Stimulated activated CD4-positive, alpha-beta T cell treated with anti-CD3 and anti-CD28 coated beads, Interleukin-15, amount 100 ng/mL, for 1 hour (primary cell): Measurements from ENCODE around the gene C6orf62.
"Not testable (repeated sequence)": the region's sequence is repeated elsewhere in the genome, so short reads cannot be mapped to it uniquely, and the experiment has no call there.

ENCODE experiments used
- DNase-seq, 2 donors: peaks; one replicate each; pipeline ENCODE4 v3.0.0-alpha.2; 2020; ENCODE audit warnings: low read depth in 1 of 2, low spot score in 1 of 2

Gene C6orf62

DNA sequence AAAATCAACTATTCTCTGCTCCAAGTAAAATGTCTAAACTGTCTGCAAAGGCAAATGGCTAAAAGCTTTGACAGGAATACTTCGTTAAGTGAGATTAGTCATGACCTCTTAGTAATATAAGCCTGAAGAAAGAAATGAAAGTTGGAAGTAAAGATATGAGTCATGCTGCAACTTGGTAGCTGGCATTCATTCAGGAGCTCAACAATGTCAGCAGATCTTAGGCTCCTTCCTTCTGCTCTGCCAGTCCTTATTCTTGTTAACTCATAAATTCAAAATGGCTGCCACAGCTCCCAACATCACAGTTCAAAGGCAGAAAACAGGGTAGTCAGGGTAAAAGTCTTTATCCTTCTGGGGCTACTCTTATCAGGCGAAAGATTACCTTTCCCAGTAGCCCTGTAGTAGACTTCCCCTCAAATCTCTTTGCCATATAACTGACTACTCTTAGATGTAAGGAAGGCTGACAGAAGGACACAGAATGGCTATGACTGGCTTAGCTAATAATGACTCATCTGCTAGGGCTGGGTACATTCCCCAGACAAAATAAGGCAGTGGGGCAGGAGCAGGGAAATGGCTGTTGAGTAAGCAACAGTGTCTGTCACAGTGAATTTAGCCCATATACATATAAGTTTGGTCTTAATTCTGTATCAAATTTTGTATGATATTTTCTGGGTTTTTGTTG lies 24.4 kb upstream of the C6orf62 start:
- no peak for DNase-seq

DNA sequence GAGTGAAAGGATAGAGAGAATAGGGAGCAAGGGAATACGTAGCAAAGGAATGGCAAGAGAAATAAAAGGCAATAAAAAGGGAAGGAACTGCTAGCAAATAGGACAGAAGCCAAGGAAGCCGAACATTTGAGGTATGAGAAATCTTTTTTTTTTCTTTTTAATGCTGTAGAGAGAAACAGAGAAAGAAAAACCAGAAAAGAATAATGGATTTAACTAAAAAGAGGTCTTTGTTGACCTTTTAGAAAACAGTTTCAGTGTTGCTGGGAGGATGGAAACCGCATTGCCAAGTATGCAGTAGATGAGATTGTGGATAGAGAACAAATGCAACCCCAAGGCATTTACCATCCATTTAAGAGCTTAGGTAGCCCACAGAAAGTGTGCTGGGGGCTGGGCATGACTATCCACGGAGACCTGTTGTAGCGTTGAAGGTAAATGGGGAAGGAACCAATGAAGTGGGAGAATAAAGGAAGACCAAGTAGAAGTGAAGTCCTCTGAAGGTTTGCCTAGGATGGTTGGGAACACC lies 23.3 kb upstream of the C6orf62 start:
- DNase-seq: no peak

DNA sequence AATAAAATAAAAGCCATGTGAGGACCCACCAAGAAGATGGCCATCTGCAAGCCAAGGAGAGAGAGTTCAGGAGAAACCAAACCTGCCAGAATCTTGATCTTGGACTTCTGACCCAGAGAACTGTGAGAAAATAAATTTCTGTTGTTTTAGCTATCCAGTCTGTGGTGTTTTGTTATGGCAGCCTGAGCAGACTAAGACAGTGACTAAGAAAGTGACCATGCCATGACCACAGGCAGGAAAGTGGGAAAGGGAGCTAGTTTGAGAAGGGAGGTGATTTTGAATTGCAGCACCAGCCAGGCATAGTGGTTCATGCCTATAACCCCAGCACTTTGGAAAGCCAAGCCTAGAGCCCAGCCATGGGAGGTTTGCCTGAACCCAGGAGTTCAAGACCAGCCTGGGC lies 21.9 kb upstream of the C6orf62 start:
- DNase-seq: no peak

DNA sequence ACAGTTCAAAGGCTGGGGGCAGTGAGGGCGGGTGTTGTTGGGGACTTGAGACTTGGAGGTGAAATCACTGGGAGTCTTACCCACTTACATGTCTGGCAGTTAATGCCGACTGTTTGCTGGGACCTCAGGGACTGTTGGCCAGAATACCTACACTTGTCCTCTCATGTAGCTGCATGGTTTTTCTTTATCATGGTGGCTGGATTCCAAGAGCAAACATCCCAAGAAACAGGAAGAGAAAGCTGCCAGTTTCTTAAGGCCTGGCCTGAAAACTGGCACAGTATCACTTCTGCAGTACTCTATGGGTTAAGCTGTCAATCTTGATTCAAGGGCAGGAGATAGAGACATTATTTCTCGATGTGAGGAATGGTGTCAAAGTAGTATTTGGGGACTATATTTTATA lies 19.8 kb upstream of the C6orf62 start:
- DNase-seq: no peak

DNA sequence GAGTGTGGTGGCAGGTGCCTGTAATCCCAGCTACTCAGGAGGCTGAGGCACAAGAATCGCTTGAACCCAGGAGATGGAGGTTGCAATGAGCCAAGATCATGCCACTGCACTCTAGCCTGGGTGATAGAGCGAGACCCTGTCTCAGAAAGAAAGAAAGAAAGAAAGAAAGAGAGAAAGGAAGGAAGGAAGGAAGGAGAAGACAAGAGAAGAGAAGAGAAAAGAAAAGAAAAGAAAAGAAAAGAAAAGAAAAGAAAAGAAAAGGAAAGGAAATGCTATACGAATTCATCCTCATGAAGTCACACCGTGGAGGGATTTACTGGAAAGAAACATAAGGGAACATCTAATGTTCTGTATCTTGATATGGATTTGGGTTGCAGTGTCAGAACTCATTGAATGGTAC lies 15.8 kb upstream of the C6orf62 start:
- not testable (repeated sequence) for DNase-seq

DNA sequence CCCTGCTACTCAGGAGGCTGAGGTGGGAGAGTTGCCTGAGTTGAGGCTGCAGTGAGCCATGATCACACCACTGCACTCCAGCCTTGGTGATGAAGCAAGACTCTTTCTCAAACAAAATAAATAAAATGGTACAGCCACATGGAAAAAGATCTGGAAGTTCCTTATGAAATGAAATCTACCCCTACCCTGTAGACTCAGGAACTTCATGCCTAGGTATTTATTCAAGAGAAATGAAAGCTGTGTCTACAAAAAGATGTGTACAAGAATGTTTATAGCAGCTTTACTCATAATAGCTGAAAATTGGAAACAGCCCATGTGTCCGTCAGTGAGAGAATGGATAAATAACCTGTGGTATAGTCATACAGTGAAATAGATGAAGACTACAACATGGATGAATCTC lies 15.2 kb upstream of the C6orf62 start:
- DNase-seq: no peak

DNA sequence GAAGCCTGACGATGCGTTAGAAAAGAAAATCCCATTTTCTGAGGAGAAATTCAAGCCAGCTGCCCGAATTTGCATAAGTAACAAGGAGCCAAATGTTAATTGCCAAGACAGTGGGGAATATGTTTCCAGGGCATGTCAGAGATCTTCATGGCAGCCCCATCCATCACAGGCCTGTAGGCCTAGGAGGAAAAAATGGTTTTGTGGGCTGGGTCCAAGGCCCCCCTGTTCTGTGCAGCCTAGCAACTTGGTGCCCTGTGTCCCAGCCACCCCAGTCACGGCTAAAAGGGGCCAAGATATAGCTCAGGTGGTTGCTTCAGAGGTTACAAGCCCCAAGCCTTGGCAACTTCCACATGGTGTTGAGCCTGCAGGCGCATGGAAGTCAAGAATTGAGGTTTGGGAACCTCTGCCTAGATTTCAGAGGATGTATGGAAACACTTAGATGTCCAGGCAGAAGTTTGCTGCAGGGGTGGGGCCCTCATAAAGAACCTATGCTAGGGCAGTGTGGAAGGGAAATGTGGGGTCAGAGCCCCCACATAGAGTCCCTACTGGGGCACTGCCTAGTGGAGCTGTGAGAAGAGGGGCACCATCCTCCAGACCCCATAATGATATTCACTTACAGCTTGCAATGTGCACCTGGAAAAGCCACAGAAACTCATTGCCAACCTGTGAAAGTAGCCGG lies 12.6 kb upstream of the C6orf62 start:
- not testable (repeated sequence) for DNase-seq

DNA sequence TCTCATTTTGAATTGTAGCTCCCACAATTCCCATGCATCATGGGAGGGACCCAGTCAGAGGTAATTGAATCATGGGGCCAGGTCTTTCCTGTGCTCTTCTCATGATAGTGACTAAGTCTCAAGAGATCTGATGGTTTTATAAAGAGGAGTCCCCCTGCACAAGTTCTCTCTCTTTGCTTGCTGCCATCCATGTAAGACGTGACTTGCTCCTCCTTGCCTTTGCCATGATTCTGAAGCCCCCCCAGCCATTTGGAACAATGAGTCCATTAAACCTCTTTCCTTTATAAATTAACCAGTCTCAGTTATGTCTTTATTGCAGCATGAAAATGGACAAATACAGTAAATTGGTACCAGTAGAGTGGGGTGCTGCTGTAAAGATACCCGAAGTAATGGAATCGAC lies 11.7 kb upstream of the C6orf62 start:
- DNase-seq: not testable (repeated sequence)

DNA sequence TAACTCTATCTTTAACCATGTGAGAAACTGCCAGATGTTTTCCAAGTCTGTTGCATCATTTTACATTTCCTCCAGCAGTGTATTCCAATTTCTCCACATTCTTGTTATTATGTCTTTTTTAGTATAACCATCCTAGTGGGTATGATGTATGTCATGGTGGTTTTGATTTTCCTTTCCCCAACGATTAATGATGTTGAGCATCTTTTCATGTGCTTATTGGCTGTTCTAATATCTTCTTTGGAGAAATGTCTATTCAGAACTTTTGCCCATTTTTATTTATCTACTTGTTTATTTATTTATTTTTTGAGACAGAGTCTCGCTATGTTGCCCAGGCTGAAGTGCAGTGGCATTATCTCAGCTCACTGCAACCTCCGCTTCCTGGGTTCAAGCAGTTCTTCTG lies 4.3 kb upstream of the C6orf62 start:
- DNase-seq: no peak

DNA sequence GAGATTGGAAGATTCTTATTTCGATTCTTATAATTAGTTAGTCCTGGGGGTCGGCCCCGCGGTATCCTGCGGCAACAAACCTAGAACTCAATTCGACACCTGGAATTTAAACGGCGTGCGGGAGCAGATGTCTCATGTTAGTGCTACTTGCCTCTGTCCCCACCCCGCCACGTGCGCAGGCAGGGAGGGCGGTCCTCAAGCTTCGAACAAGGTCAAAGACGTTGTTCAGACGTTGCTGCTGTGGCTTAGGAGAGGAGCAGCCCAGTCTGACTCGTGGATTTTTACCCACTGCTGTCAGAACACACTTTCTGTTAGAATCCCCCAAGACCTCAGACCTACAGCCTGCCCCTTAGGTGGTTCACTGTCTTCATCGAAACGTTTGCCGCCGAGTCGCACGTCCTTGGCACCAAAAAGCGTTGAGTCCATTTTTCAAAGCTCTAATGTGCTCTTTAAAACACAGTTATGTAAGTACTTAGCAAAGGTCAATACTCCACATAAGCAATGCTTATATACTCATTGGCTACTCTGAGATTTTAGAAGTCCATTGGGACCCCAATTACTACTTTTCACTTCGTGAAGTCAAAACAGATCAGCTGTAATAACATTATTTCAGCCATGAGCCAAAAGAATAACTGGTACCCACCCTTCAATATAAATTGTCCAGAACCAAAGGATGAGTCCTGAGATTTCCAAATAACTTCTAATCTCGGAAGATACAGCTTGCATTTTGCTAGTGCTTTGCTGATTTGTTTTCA lies 2.7 kb upstream of the C6orf62 start:
- no peak for DNase-seq

DNA sequence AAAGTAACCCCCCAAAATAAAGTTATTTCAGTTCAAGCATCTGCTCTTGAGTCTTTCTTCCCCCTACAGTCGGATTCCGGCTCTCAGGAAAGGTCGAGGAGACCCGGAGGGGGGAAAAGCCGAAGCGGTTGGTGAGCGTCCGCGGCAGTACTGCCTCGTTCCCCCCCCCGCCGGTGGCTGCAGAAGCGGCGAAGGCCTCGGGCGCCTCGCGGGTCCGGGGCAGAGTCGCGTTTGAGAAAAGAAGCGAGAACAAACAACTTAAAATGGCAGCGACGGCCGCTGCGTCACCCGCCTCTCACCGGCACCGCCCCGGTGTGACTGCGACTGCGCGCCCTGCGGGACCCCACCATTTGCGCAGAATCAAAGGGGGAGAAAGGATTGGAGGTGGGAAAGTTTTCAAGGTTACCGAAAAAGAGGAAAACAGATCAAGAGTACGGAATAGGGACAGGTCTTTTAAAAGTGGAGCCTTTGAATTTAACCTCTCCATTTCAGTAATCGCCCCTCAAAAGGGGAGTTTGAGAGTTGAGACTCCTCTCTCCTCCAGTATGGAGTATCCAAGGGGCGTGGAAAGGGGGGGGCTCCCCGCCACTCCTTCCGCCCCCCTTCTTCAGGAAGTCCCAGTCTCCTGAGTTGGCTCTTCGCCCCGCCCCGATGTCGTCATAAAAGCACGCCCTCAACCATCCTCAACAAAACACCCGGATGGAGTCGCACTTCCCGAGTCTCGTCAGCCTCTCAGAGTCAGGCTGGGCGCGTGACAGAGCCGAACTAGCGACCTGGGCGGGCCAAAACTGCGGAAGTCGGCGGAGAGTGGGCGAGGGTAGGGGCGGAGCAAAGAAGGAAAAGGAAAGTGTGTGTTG lies 1.9 kb upstream of the C6orf62 start:
- DNase-seq: peak; percentile 98 to 99

DNA sequence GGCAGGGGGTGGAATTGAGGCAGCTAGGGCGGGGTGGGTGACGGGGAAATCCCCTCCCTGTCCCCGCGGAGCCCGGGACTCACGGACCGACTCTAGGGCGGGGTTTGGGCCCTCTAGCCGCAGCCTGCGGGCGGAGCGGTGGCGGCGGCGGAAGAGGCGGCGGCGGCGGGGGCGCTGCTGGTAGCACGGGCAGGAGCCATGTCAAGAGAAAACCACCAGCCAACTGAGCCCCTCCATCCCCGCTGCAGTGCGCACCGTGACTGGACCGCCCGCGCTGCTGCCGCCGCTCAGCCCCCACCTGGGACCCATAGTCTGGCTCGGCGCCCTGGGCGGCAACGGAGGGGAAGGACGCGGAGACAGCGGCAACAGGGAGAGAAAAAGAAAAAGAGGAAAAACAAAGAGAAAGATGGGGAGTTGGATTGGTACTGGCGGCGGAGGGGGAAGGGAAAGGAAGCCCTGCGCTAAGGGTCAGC lies 1.2 kb upstream of the C6orf62 start:
- DNase-seq: peak; percentile 68 to 74

DNA sequence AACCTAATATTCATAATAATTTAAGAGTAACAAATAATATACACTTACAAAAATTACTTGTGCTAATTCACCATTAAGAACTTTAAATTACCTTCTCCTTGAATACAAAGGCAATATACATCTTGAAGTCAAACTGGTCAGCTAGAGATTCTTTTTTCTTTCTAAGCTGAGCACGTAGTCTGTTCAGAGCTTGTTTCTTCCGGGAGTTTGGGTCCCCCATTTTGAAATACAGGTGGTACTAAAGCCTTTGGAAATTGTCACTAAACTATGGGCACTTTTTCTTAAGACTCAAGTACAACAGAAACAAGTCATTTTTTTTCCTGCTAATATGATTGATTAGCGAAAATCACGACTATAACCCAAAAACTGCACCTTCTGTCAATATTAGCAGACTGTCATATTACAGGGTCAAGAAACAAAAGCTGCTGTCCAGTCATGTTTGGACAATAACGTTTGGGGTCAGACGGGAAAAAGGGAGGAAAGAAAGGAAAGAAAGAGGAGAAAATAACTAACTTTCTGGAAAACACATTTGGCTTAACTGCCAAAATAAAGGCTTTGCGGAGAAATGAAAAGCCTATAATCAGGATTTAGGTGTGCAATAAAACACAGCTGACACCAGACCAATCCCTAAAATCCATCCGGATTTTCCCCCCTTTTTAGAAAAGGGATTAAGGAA lies 367 bp downstream of the C6orf62 start:
- no peak for DNase-seq

DNA sequence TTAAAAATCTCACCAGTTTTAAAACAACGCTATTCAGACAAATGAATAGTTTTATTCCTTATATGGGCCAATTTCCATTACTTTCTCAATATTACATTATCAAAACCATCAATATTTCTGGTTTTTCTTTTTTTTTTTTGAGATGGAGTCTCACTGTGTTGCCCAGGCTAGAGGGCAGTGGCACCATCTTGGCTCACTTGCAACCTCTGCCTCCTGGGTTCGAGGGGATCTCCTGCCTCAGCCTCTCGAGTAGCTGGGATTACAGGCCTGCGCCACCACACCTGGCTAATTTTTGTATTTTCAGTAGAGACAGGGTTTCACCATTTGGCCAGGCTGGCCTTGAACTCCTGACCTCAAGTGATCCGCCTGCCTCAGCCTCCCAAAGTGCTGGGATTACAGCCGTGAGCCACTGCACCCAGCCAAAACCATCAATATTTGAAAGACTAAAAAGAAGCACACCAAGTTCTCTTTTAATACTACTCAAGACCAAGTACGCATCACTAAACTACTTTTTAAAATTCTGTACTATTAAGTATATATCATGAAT lies 2.3 kb downstream of the C6orf62 start:
- DNase-seq: not testable (repeated sequence)

DNA sequence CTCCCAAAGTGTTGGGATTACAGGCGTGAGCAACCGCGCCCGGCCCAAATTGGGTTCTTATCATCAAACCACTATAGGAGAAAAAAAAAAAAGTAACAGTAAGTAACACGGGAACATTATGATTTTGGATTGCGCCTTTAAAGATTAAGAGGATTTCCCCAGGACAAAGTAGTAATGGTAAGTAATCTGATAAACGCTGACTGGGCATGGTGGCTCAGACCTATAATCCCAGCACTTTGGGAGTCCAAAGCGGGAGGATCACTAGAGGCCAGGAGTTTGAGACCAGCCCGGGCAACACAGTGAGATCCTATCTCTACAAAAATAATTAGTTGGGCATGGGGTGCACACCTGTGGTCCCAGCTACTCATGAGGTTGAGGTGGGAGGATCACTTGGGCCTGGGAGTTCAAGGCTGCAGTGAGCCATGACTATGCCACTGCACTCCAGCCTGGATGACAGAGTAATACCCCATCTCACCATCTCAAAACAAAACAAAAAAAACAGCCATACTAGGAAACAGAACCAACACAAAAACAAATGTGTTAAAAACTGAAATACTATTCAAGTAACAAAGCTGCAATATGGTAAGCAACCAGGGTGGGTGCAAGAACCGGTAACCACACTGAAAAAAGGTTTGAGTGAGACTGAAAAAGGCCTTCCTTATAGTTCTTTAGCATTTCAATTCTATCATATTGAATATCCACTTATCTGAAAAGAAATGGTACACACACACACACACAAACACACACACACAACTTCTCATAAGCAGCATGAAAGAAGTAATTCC lies 8.2 kb downstream of the C6orf62 start:
- DNase-seq: no peak

DNA sequence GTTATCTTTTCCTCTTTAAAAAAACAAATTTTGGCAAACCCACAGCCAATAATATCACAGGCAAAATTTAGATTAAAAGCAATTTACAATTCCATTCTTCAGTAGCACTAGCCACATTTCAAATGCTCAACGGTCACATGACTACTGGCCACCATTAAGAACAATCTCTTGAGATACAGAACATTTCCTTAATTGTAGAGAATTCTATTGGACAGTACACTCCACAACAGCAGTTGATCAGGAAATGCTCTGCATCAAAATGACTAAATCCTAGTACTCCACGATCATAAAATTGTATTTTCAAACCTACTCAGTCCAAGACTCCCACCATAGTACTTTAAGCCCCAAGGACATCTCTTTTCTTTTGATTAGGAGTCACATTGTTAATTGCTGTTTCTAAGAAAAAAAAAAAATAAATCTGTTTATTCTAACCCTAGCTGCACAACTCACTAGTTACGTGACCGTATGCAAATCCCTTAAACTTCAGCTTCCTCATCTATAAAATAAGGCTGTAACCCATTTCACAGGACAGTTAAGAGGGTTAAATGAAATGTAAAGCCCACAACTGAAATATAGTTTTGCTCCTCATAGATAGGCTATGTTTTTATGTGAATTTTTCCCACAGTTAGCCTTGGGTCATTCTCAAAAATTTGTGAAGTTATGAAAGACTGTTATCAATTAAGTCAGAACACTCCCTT lies 9.8 kb downstream of the C6orf62 start:
- no peak for DNase-seq

DNA sequence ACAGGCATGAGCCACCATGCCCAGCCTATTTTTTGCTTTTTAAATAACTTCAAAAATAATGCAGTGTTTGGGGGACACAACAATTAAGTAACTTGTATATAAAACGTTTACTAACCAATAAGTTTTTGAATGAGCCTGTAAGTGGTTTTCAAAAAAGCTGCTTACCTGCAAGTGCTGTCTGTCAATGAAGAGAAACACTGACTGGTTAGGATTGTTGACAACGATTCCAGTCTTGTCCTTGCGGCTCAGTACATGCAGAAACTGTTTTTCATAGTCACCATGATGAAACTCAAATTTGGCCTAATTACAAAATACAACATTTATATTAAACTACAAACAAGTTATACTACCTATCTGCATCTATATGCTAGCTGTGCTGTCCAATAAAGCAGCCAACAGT lies 10.3 kb downstream of the C6orf62 start:
- DNase-seq: no peak

DNA sequence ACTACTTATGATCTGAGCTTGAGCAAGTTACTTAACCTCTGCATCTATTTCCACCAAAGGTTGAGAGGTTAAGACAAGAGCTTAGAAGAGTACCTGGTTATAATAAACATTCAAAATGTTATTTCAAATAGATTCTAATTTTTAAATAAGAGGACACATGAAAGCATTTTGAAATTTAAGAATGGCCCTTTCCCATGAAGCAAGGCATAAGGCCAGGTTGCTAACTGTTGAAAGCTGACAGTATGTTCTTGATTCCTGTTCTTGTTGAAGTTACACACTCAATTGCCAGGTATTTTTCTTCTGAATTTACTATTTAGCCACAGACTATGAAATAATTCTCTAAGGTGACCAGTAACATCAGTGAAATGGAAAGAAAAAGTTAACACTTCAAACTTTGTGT lies 14.5 kb downstream of the C6orf62 start:
- DNase-seq: no peak
